ENCODE data around the gene IRF1.

DNA sequence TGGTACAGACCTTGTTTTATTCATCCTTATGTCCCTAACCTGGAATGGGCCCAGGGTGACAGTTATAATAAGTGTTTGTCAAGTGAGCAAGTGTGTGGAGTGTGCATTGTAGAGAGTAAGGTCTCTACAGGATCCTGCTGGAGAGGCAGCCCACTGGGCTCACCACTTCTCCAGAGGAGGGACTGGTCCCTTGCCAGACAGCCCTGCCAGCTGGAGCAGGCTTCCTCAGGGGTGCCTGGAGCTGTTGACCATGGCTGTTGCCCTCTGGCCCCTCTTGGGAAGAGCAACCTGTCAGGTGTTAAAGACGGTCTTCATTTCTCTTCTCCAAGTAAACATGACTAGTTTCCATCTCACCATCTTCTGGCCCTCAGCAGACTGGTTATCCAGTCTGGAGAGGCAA, 20.0 kb downstream of the IRF1 start:
- no peak for TF ChIP-seq SIN3A (IDR thresholded peaks at IDR 0.05; ENCODE audit: borderline replicate concordance, insufficient read depth, low read depth, low read length)
- TF ChIP-seq TCF7L2 (IDR thresholded peaks at IDR 0.05; ENCODE audit: low read depth, low read length) = no peak
- no peak for TF ChIP-seq POLR2AphosphoS5 (IDR thresholded peaks at IDR 0.05; ENCODE audit: low read depth, low read length)
- no peak for TF ChIP-seq CTCF (IDR thresholded peaks at IDR 0.05)
- TF ChIP-seq REST (IDR thresholded peaks at IDR 0.05; ENCODE audit: insufficient read depth in 1 of 2, low read depth in 2 of 2, low read length in 1 of 2) = no peak
